HG03045 (cell line): ENCODE measurements around the gene NFATC1.

Experiments
- ATAC-seq: cut with Tn5 transposase; IDR thresholded peaks from one replicate; pipeline ENCODE4 v1.9.1; 2021; ENCODE audit warnings: mild to moderate bottlenecking, moderate library complexity; ENCODE audit not compliant: unreplicated experiment

The NFATC1 gene

GRCh38 chr18:79438089-79438897, 42.6 kb downstream of the NFATC1 start:
- no peak for ATAC-seq

GRCh38 chr18:79438898-79439627, 43.3 kb downstream of the NFATC1 start:
- no peak for ATAC-seq

GRCh38 chr18:79439628-79440023, 43.9 kb downstream of the NFATC1 start:
- ATAC-seq, result no peak

GRCh38 chr18:79440316-79441110, 44.8 kb downstream of the NFATC1 start:
- ATAC-seq, result no peak

- ATAC-seq, result no peak
These were observed 45.7 kb downstream of the NFATC1 start for GRCh38 chr18:79441420-79441819.

- no peak for ATAC-seq
These were observed 46.9 kb downstream of the NFATC1 start for GRCh38 chr18:79442508-79443221.

GRCh38 chr18:79445221-79445620, 49.5 kb downstream of the NFATC1 start:
- ATAC-seq, result no peak

- ATAC-seq, result no peak
These were observed 50.2 kb downstream of the NFATC1 start for GRCh38 chr18:79445696-79446561.

- no peak for ATAC-seq
These were observed 51.2 kb downstream of the NFATC1 start for GRCh38 chr18:79446931-79447330.

- ATAC-seq, result no peak
These were observed 52.1 kb downstream of the NFATC1 start for GRCh38 chr18:79447703-79448367.

- no peak for ATAC-seq
These were observed 52.9 kb downstream of the NFATC1 start for GRCh38 chr18:79448621-79449020.

GRCh38 chr18:79449551-79450288, 54.0 kb downstream of the NFATC1 start:
- ATAC-seq, result no peak

- ATAC-seq, result no peak
These were observed 54.8 kb downstream of the NFATC1 start for GRCh38 chr18:79450289-79451080.

GRCh38 chr18:79451237-79452125, 55.8 kb downstream of the NFATC1 start:
- no peak for ATAC-seq

GRCh38 chr18:79452190-79452990, 56.7 kb downstream of the NFATC1 start:
- ATAC-seq, result no peak
